Measurements from ENCODE around the gene KIF26B. TPM values are rescaled to one million over a fixed set of nuclear protein-coding genes. Genes with fewer than 3 reads are reported as not detected.

The KIF26B gene
- total RNA-seq, 1 experiment from 2014 or later: 1.6 TPM

DNA sequence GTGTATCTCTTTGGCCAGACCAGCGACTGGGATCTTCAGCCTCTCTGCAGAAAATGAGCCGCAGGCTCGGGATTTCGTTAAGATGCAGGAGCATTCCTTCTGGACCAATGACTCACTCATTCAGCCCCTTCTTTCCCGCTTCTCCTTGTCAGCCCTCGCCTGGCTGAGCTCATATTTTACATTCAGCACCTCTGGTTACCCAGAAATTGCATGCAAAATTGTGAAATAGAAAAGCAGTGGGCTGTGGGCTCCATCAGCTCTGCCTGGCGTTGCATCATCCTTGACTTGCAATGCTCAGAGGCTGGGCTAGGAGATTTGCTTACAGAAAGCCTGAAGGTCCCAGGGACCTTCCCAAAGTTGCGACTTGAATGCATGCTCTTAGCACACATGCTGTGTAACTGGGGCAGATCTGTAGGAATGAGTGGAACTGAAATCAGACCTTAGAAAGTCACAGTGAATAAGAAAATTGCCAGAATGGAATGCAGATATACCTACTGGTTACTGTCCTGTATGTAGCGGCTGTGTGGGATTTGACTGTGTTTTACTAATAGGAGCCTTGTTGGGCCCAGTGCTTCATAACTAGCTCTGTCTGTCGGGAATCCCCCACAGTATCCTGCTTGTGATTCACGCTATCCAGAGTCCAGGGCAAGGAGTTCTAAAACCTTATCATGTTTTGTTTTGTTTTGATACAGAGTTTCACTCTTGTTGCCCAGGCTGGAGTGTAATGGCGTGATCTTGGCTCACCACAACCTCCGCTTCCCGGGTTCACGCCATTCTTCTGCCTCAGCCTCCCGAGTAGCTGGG is 444.8 kb downstream of the KIF26B start:
- BruUV-seq (replicated peaks): TSS peak; percentile 80
- DNase-seq (ENCODE audit: unreplicated experiment): peak; percentile 97
- no peaks in the 10 kb centered on the region for H3K9me3 Mint-ChIP-seq (ENCODE audit: unreplicated experiment)
- ChIA-PET CTCF (interaction anchor here (1.0 to 1.6 kb wide), 3 partner anchors 19 to 89 kb away, joined by 3 to 9 read pairs (median 3); no protein-coding TSS in a partner anchor), POLR2A (interaction anchor here (1.0 kb wide), 1 partner anchor 23 kb away, joined by 3 read pairs; no protein-coding TSS in a partner anchor)
- intact Hi-C loops (cut with micrococcal nuclease): no loop called here
- peaks cover 5% of the 10 kb centered on the region for H3K4me1 Mint-ChIP-seq (ENCODE audit: insufficient read depth, unreplicated experiment)
- H3K4me3 Mint-ChIP-seq (ENCODE audit: unreplicated experiment): no peak overlapping the region
- H3K27ac Mint-ChIP-seq (ENCODE audit: low read depth, unreplicated experiment): no peak overlapping the region
- no peaks in the 10 kb centered on the region for H3K36me3 Mint-ChIP-seq (ENCODE audit: insufficient read depth, unreplicated experiment)
- peaks cover 25% of the 10 kb centered on the region for H3K27me3 Mint-ChIP-seq (ENCODE audit: insufficient read depth, unreplicated experiment)
- no peak for TF ChIP-seq CTCF (IDR thresholded peaks at IDR 0.05; ENCODE audit: unreplicated experiment)

DNA sequence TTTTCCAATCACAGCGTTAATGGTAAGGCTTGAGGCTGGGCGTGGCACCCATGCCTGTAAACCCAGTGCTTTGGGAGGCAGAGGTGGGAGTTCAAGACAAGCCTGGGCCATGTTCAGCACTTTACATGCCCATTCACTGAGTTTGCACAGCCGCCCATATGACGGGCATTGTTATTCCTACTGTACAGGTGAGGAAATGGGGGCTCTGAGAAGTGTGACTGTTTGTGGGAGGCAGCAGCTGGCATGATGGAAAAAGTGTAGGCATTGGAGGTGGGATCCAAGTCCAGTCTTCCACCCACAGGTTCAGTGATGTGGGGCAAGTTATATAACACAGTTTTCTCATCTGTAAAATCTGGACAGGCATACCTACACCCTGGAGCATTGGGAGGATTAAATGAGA is 445.9 kb downstream of the KIF26B start:
- POLR2A ChIA-PET: no interaction called here
- intact Hi-C loops (cut with micrococcal nuclease): no loop called here

DNA sequence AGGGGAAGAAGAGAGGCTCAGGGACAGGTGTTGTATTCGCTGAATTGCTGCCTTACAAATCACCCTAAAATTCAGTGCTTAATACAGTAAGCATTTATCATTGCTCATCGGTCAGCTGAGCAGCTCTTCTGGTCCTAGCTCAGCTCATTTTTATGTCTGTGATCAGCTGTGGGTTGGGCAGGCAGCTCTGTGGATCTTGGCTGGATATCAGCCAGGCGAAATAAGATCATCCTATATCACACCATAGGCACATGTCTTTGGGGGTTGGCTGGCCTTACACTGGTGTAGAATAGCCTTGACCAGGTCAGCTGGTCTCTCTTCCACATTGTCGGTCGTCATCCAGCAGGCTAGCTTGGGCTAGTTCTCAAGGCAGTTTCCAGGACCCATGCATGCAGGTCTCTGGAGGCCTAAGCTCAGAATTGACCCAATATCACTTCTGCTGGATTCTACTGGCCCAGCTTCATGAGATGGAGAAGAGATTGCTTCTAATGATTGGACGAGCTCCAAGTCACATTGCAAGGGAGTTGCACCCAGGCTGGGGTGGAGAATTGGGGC is 448.6 kb downstream of the KIF26B start:
- Mint-ChIP-seq H3K27me3 (ENCODE audit: insufficient read depth, unreplicated experiment) (peaks cover under 1% of the 10 kb centered on the region), H3K4me1 (ENCODE audit: insufficient read depth, unreplicated experiment) (peaks cover 13% of the 10 kb centered on the region), H3K4me3 (ENCODE audit: unreplicated experiment) (no peak overlapping the region), H3K9me3 (ENCODE audit: unreplicated experiment) (no peaks in the 10 kb centered on the region), H3K36me3 (ENCODE audit: insufficient read depth, unreplicated experiment) (no peaks in the 10 kb centered on the region), H3K27ac (ENCODE audit: low read depth, unreplicated experiment) (no peak overlapping the region)
- POLR2A ChIA-PET: interaction anchor here (1.0 kb wide), 1 partner anchor 20 kb away, joined by 3 read pairs; no protein-coding TSS in a partner anchor
- DNase-seq (ENCODE audit: unreplicated experiment): no peak
- CTCF ChIA-PET: interaction anchor here (0.6 to 0.7 kb wide), 3 partner anchors 298 to 1668 kb away, joined by 3 read pairs; no protein-coding TSS in a partner anchor
- intact Hi-C loops (cut with micrococcal nuclease): no loop called here
- no TSS peak for BruUV-seq (replicated peaks)
- TF ChIP-seq CTCF (IDR thresholded peaks at IDR 0.05; ENCODE audit: unreplicated experiment): no peak

More for the DNA sequence above, 445.9 kb downstream of the KIF26B start:
- Mint-ChIP-seq H3K4me1 (ENCODE audit: insufficient read depth, unreplicated experiment) (peaks cover 8% of the 10 kb centered on the region), H3K27me3 (ENCODE audit: insufficient read depth, unreplicated experiment) (peaks cover 25% of the 10 kb centered on the region), H3K27ac (ENCODE audit: low read depth, unreplicated experiment) (no peak overlapping the region), H3K4me3 (ENCODE audit: unreplicated experiment) (no peak overlapping the region), H3K36me3 (ENCODE audit: insufficient read depth, unreplicated experiment) (no peaks in the 10 kb centered on the region), H3K9me3 (ENCODE audit: unreplicated experiment) (no peaks in the 10 kb centered on the region)
- TF ChIP-seq CTCF (IDR thresholded peaks at IDR 0.05; ENCODE audit: unreplicated experiment): no peak
- CTCF ChIA-PET: interaction anchor here (1.0 to 1.6 kb wide), 2 partner anchors 20 to 90 kb away, joined by 3 to 9 read pairs; no protein-coding TSS in a partner anchor
- BruUV-seq (replicated peaks): no TSS peak
- no peak for DNase-seq (ENCODE audit: unreplicated experiment)

DNA sequence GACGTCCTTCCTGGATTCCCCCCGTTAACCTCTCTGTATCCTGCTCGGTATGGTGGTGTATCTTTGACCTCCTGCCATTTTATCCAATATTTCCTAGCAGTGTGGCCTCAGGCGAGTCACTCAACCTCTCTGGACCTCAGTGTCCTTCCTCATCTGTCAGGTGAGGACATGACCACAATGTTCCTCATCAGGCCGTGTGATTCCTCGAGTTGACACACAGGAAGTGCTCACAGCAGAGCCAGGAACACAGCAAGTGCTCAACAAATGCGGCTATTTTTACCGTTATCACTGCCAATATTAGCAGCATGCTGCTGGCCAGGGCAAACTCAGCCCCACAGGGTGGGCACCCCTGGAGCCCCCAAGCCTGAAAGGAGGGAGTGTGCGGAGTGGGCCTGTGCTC is 450.2 kb downstream of the KIF26B start:
- POLR2A ChIA-PET: interaction anchor here (0.9 kb wide), 1 partner anchor 69 kb away, joined by 4 read pairs; no protein-coding TSS in a partner anchor
- H3K4me3 Mint-ChIP-seq (ENCODE audit: unreplicated experiment): no peak overlapping the region
- CTCF ChIA-PET: interaction anchor here (0.5 to 0.7 kb wide), 2 partner anchors 88 to 190 kb away, joined by 3 to 4 read pairs; no protein-coding TSS in a partner anchor
- no peaks in the 10 kb centered on the region for H3K9me3 Mint-ChIP-seq (ENCODE audit: unreplicated experiment)
- intact Hi-C loops (cut with micrococcal nuclease): no loop called here
- no peak overlapping the region for H3K27ac Mint-ChIP-seq (ENCODE audit: low read depth, unreplicated experiment)
- DNase-seq (ENCODE audit: unreplicated experiment): no peak
- H3K27me3 Mint-ChIP-seq (ENCODE audit: insufficient read depth, unreplicated experiment): peaks cover 11% of the 10 kb centered on the region
- H3K4me1 Mint-ChIP-seq (ENCODE audit: insufficient read depth, unreplicated experiment): peaks cover 8% of the 10 kb centered on the region
- TF ChIP-seq CTCF (IDR thresholded peaks at IDR 0.05; ENCODE audit: unreplicated experiment): no peak
- no TSS peak for BruUV-seq (replicated peaks)
- no peaks in the 10 kb centered on the region for H3K36me3 Mint-ChIP-seq (ENCODE audit: insufficient read depth, unreplicated experiment)
